ENCODE data around the gene TAGLN. TPM values are rescaled to one million over a fixed set of nuclear protein-coding genes. Genes with fewer than 3 reads are reported as not detected.
A peak's percentile ranks its signal among the peaks of the same experiment; 100 is the strongest.

The TAGLN gene
- total and polyA plus RNA-seq, 8 donors: 575 to 3,801 (median 2,089) TPM

DNA sequence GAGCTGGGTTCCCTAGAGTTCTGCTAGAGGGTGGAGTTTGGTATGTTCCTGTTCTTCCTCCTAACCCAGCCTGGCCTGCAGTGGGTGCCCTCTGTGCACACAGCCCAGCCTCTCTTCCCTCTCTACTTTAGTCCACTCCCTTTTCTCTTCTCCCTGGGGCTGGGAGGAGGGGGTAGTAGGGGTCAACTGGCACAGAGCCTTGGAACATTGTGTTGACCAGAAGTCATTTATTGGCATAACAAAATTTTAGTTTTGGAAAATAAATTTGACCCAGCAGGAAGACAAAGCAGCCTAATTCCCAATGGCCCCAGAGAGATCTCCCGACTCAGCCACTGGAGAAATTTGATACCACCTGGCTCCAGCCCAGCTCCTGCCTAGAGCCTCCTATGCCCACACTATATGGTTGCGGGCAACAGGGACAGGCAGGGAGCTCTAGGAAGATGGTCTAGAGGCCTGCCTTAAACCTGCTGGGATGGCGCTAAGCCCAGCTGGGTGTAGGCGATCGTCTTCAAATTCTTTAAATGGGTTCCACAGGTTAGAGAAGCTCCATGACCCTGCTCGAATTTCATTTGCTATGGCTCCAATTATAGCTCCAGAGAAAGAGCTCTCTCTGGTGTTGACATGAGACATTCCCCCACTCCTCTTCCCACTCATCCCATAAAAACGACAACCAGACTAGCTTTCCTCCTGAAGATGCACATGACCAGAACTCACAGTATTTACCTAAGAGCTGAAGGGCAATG, 22.8 kb downstream of the TAGLN start:
- peak; percentile 60 to 68 for DNase-seq
- H3K4me1 ChIP-seq: peaks cover 59 to 98% (median 80%) of the 10 kb centered on the region in 4 donors
- no peaks in the 10 kb centered on the region for H3K9me3 ChIP-seq
- H3K36me3 ChIP-seq: peaks cover 56 to 98% (median 78%) of the 10 kb centered on the region in 4 donors
- no peaks in the 10 kb centered on the region for H3K27me3 ChIP-seq
- 46 to 61% (median 51%) methylated on average over 7 of the region's 7 CpGs for WGBS, 5 donors
- TF ChIP-seq POLR2A (IDR thresholded peaks at IDR 0.05) (no peak), EP300 (IDR thresholded peaks at IDR 0.05) (peak; percentile 5), POLR2AphosphoS5 (IDR thresholded peaks at IDR 0.05) (peak in 1 of 3 donors; percentile 66)
- TF ChIP-seq, protein P1, sequence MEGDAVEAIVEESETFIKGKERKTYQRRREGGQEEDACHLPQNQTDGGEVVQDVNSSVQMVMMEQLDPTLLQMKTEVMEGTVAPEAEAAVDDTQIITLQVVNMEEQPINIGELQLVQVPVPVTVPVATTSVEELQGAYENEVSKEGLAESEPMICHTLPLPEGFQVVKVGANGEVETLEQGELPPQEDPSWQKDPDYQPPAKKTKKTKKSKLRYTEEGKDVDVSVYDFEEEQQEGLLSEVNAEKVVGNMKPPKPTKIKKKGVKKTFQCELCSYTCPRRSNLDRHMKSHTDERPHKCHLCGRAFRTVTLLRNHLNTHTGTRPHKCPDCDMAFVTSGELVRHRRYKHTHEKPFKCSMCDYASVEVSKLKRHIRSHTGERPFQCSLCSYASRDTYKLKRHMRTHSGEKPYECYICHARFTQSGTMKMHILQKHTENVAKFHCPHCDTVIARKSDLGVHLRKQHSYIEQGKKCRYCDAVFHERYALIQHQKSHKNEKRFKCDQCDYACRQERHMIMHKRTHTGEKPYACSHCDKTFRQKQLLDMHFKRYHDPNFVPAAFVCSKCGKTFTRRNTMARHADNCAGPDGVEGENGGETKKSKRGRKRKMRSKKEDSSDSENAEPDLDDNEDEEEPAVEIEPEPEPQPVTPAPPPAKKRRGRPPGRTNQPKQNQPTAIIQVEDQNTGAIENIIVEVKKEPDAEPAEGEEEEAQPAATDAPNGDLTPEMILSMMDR (IDR thresholded peaks at IDR 0.05): no peak
- H3K4me3 ChIP-seq: no peak overlapping the region
- intact Hi-C loops (cut with DNase I; ENCODE audit: low total_unique reads): no loop called here
- H3K27ac ChIP-seq: peak overlapping the region; percentile 64 to 88 (median 83)

DNA sequence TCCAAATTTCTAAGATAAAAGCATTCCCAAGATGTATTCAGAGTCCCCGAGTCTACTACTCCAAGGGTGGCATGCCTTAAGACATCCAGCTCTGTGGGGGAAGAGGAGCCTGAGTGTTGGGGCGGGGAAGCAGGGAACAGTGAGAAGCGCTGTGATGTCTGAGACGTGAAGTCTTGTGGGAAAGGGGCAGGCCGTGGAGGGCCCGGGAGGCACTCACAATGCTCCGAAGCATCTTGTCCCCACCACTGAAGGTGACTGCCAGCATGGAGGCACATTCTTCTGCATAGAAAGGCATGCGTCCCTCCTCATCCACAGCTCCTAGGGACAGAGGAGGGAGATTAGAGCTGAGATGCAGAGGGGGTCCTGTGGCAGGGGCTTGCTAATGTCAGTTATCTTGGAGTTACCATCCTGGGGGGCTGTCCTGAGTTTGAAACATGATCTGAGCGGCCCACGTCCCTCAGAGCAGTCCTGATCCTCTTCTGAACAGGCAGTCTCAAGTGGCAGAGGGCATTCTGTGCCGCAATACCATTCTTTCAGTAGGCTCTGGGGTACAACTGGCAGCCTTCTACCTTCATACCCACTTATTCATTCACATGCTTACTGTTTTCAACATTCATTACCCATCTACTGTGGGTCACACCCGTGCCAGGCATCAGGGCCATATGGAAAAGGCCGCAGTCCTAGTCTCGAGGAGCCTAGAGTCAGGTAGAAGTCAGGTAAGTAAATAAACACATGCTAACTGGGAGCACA, 24.0 kb downstream of the TAGLN start:
- no peaks in the 10 kb centered on the region for H3K9me3 ChIP-seq
- H3K27me3 ChIP-seq: no peaks in the 10 kb centered on the region
- peaks cover 65 to 98% (median 79%) of the 10 kb centered on the region in 4 donors for H3K36me3 ChIP-seq
- H3K27ac ChIP-seq: peak overlapping the region in 4 of 5 donors; percentile 83 to 88 (median 84)
- DNase-seq: no peak
- TF ChIP-seq EP300 (IDR thresholded peaks at IDR 0.05) (no peak), POLR2A (IDR thresholded peaks at IDR 0.05) (no peak), POLR2AphosphoS5 (IDR thresholded peaks at IDR 0.05) (no peak)
- TF ChIP-seq, protein P1 (IDR thresholded peaks at IDR 0.05): no peak
- no peak overlapping the region for H3K4me3 ChIP-seq
- peaks cover 54 to 86% (median 72%) of the 10 kb centered on the region in 4 donors for H3K4me1 ChIP-seq
- 86 to 90% (median 88%) methylated on average over 13 to 14 of the region's 14 CpGs for WGBS, 5 donors
- intact Hi-C loops (cut with DNase I; ENCODE audit: low total_unique reads): no loop called here

DNA sequence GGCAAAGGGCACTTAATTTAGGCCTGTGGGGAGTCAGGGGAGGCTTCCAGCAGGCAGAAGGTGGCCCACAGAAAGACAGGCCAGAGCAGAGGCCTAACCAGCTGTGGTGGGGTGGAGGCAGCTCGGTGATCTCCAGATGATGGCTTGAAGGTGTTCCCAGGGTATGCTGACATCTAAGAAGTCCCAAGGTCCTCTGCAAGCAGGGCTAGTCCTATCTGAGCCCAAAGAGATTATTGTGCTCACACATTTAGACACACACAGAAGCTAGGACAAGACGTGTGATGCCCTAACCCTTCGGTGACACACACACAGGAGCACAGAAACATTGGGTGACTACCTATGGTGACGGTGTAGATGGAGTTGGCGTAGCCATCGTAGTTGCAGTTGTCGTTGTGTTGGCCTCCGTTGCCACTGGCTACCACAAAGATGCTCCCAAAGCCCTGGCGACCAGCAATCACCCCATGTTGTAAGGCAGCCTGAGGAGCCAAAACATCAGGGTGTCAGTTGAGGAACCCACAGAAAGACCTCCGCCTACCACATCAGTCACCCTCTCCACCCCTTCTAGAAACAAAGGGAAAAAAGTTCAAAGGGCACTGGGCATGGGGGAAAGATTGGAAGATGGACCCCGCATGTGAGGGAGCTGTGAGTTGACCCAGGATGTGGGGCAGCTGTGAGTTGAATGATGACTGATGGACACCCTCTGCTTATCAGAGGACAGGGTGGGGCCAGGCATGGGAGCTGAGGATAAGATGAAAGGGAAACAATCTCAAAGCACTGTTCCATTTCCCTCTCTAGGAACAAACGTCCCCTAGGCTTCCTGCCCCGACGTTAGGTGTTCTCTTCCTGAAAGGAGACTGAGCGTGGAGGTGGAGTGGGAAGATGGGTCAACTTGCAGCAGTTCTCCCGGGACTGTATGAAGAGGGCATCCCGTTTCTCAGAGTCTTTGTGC, 24.8 kb downstream of the TAGLN start:
- peaks cover 65 to 98% (median 79%) of the 10 kb centered on the region in 4 donors for H3K36me3 ChIP-seq
- no peaks in the 10 kb centered on the region for H3K27me3 ChIP-seq
- peaks cover 46 to 82% (median 68%) of the 10 kb centered on the region in 4 donors for H3K4me1 ChIP-seq
- DNase-seq: peak in 1 of 2 donors; percentile 22
- H3K27ac ChIP-seq: peak overlapping the region; percentile 23 to 88 (median 83)
- 69 to 76% (median 73%) methylated on average over 17 of the region's 17 CpGs for WGBS, 5 donors
- H3K4me3 ChIP-seq: no peak overlapping the region
- no peak for TF ChIP-seq POLR2A (IDR thresholded peaks at IDR 0.05)
- TF ChIP-seq, protein P1 (IDR thresholded peaks at IDR 0.05): no peak
- no peak for TF ChIP-seq EP300 (IDR thresholded peaks at IDR 0.05)
- TF ChIP-seq POLR2AphosphoS5 (IDR thresholded peaks at IDR 0.05): no peak
- H3K9me3 ChIP-seq: no peaks in the 10 kb centered on the region
- intact Hi-C loops (cut with DNase I; ENCODE audit: low total_unique reads): no loop called here
